Activated CD4-positive, alpha-beta T cell treated with anti-CD3 and anti-CD28 coated beads, Interleukin-2, amount 50 U/mL, for 1 hour (primary cell): ENCODE data around the gene HTATSF1.

Experiments used
- DNase-seq: peaks from one replicate; pipeline ENCODE4 v3.0.0-alpha.2; 2020

HTATSF1 gene

GRCh38 chrX:136497556-136498052, at the start of gene HTATSF1:
Gene HTATSF1 (plus strand): TSS chrX:136497592. CDS start chrX:136497685, 93 bp downstream.
- no peak for DNase-seq

GRCh38 chrX:136447968-136448367, 49.4 kb upstream of the HTATSF1 start:
- no peak for DNase-seq

GRCh38 chrX:136450050-136450830, 47.2 kb upstream of the HTATSF1 start:
- no peak for DNase-seq

- DNase-seq = no peak
Observed at GRCh38 chrX:136452614-136453013, 44.8 kb upstream of the HTATSF1 start.

- DNase-seq = no peak
Observed at GRCh38 chrX:136453114-136453513, 44.3 kb upstream of the HTATSF1 start.

GRCh38 chrX:136453771-136454170, 43.6 kb upstream of the HTATSF1 start:
- no peak for DNase-seq

GRCh38 chrX:136456133-136456532, 41.3 kb upstream of the HTATSF1 start:
- DNase-seq = no peak

GRCh38 chrX:136457303-136457917, 40.0 kb upstream of the HTATSF1 start:
- no peak for DNase-seq

- no peak for DNase-seq
Observed at GRCh38 chrX:136464589-136464988, 32.8 kb upstream of the HTATSF1 start.

GRCh38 chrX:136467303-136467702, 30.1 kb upstream of the HTATSF1 start:
- DNase-seq = no peak

GRCh38 chrX:136468391-136469103, 28.8 kb upstream of the HTATSF1 start:
- no peak for DNase-seq

GRCh38 chrX:136473663-136474062, 23.7 kb upstream of the HTATSF1 start:
- no peak for DNase-seq

GRCh38 chrX:136475236-136475635, 22.2 kb upstream of the HTATSF1 start:
- no peak for DNase-seq

GRCh38 chrX:136476501-136476900, 20.9 kb upstream of the HTATSF1 start:
- DNase-seq = no peak

- no peak for DNase-seq
Observed at GRCh38 chrX:136477026-136477425, 20.4 kb upstream of the HTATSF1 start.

GRCh38 chrX:136480383-136480782, 17.0 kb upstream of the HTATSF1 start:
- DNase-seq = no peak

- DNase-seq = no peak
Observed at GRCh38 chrX:136487647-136488046, 9.7 kb upstream of the HTATSF1 start, which contains the start of gene BRS3. Gene BRS3 (plus strand): TSS chrX:136487947. CDS start chrX:136488115, 168 bp downstream.

- DNase-seq = no peak
Observed at GRCh38 chrX:136488706-136489105, 8.7 kb upstream of the HTATSF1 start.

- DNase-seq = no peak
Observed at GRCh38 chrX:136491832-136492231, 5.6 kb upstream of the HTATSF1 start.

GRCh38 chrX:136493011-136493410, 4.4 kb upstream of the HTATSF1 start:
- no peak for DNase-seq

GRCh38 chrX:136495043-136495442, 2.3 kb upstream of the HTATSF1 start:
- no peak for DNase-seq

GRCh38 chrX:136496186-136496763, 1.1 kb upstream of the HTATSF1 start:
- DNase-seq = no peak
